Panc1 (cell line): Measurements from ENCODE around the gene ZMYM4. TPM values are rescaled to one million over a fixed set of nuclear protein-coding genes. Genes with fewer than 3 reads are reported as not detected.

ENCODE experiments used
- ATAC-seq: fragments of 200-7000 bp; cut with Tn5 transposase; 2 replicates; pipeline ENCODE4 v1.9.1; 2020; ENCODE audit warnings: mild to moderate bottlenecking, moderate library complexity
- BruUV-seq: library from RNA; stranded (reverse); fragments of 400-500 nt; replicated peaks from 2 replicates; lab custom pipeline; 2021; lab: Mats Ljungman, UMichigan
- CTCF ChIA-PET: fragments of 300-600 bp; sonication (Branson Sonifier 250); formaldehyde crosslinking; loops from one replicate; lab custom pipeline; 2022; ENCODE audit warnings: antibody characterized with exemption; lab: Charles Lee
- POLR2A ChIA-PET: fragments of 300-600 bp; sonication (Branson Sonifier 250); formaldehyde crosslinking; loops from one replicate; lab custom pipeline; 2022; ENCODE audit warnings: antibody characterized with exemption; lab: Charles Lee
- DNase-seq: peaks from one replicate; pipeline ENCODE4 v3.0.0-alpha.2; 2010; ENCODE audit warnings: low read depth, low spot score
- H3K27ac ChIP-seq: 2 replicates; pipeline ENCODE4 v1.5.1; 2011; ENCODE audit warnings: mild to moderate bottlenecking, low read length, inconsistent platforms
- H3K27me3 ChIP-seq: fragments of 200-500 bp; sonication (Bioruptor generic); 2 replicates; pipeline ENCODE4 v1.6.0; 2014; ENCODE audit warnings: low read length, inconsistent platforms; ENCODE audit not compliant: control insufficient read depth, insufficient read depth
- H3K36me3 ChIP-seq: fragments of 200-500 bp; sonication (Bioruptor generic); 2 replicates; pipeline ENCODE4 v1.5.1; 2014; ENCODE audit warnings: inconsistent platforms, mild to moderate bottlenecking, low read length, moderate library complexity; ENCODE audit not compliant: control insufficient read depth, insufficient read depth
- H3K4me1 ChIP-seq: 2 replicates; pipeline ENCODE4 v1.5.1; 2011; ENCODE audit warnings: inconsistent platforms, mild to moderate bottlenecking, low read length, moderate library complexity; ENCODE audit not compliant: control insufficient read depth, insufficient read depth
- H3K4me3 ChIP-seq, 2 experiments: 2 replicates each; pipeline ENCODE4 v1.5.1; 2011 to 2012; ENCODE audit warnings: low read depth in 2 of 2, low read length in 2 of 2, mild to moderate bottlenecking in 2 of 2, inconsistent platforms in 1 of 2, moderate library complexity in 1 of 2
- H3K9me3 ChIP-seq: fragments of 200-500 bp; sonication (Bioruptor generic); 2 replicates; pipeline ENCODE4 v1.5.1; 2014; ENCODE audit warnings: low read depth, mild to moderate bottlenecking, inconsistent platforms, low read length, moderate library complexity; ENCODE audit not compliant: control insufficient read depth, insufficient read depth
- POLR2AphosphoS5 ChIP-seq: IDR thresholded peaks from 2 replicates; pipeline ENCODE4 v1.6.1; 2012; ENCODE audit warnings: mild to moderate bottlenecking, low read depth, low read length, moderate library complexity
- SIN3A ChIP-seq: IDR thresholded peaks from 2 replicates; pipeline ENCODE4 v1.6.1; 2012; ENCODE audit warnings: low read depth, mild to moderate bottlenecking, low read length, moderate library complexity, borderline replicate concordance; ENCODE audit not compliant: insufficient read depth
- TCF7L2 ChIP-seq: IDR thresholded peaks from 2 replicates; pipeline ENCODE4 v1.6.1; 2011; ENCODE audit warnings: mild to moderate bottlenecking, low read depth, low read length, inconsistent platforms
- in situ Hi-C: cut with HindIII; loops from 2 replicates; pipeline ENCODE4 v1.10.0; 2016; ENCODE audit warnings: low sequenced_read_pairs, low pct_unique_long_range_greater_than_20kb
- intact Hi-C: fragments of 100-400 bp; cut with micrococcal nuclease; formaldehyde crosslinking; loops from one replicate; pipeline ENCODE4 v1.10.0; 2022; ENCODE audit not compliant: unreplicated experiment
- total RNA-seq: library from RNA; stranded (reverse); gene quantifications from one replicate; pipeline ENCODE4 v1.2.1, GENCODE V29; 2021; ENCODE audit not compliant: unreplicated experiment
- TF ChIP-seq, protein P1 (sequence below), 2 experiments: IDR thresholded peaks; 2 replicates each; pipeline ENCODE4 v1.6.1; 2011 to 2012; ENCODE audit warnings: low read depth in 2 of 2, control low read depth in 1 of 2, low read length in 1 of 2, mild to moderate bottlenecking in 1 of 2, moderate library complexity in 1 of 2; ENCODE audit not compliant: insufficient read depth in 1 of 2
- TF ChIP-seq, protein P2 (sequence below): fragments of 450-650 bp; IDR thresholded peaks from 2 replicates; pipeline ENCODE4 v1.5.1; 2017; ENCODE audit warnings: mild to moderate bottlenecking

Gene ZMYM4
- total RNA-seq, 1 experiment from 2014 or later, result 82.2 TPM

DNA sequence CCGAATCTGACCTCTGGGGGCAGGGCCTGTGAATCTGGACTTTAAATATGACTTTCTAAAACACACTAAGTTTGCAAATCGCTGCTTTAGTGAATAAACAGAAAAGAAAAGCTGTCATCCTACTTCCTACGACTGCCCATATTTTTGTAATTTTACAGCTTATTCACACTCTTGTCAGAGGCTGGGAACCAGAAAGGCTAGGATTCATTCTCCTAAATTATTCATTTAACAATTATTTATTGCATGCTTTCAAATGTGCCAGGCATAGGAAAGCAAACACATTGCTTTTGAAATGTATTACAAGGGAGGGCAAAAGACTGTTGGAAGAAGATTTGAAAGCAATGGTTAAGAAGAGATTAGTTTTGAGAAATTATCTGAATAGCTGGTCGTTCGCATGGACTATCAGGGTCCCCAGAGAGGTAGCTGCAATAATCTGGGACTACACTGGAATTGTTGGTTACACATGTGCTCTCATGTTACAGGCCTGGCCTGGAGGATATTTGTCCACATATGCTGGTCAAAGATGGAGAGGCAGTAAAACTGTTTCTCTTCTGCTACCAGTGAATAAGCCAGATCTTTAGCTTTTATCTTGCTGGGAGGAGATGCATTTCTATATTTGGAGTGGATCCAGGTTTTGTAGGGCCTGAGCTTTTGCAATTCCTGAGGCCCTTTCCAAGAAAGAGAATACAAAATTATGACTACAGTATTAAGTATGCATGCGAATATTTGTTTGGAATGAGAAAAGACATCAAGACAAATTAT lies 46.0 kb upstream of the ZMYM4 start:
- Histone ChIP-seq H3K4me1 (no peaks in the 10 kb centered on the region), H3K4me3 (no peak overlapping the region), H3K9me3 (no peaks in the 10 kb centered on the region), H3K27me3 (no peaks in the 10 kb centered on the region), H3K27ac (no peak overlapping the region), H3K36me3 (no peaks in the 10 kb centered on the region)
- TF ChIP-seq POLR2AphosphoS5, result no peak
- no peak for TF ChIP-seq TCF7L2
- TF ChIP-seq, protein P1, sequence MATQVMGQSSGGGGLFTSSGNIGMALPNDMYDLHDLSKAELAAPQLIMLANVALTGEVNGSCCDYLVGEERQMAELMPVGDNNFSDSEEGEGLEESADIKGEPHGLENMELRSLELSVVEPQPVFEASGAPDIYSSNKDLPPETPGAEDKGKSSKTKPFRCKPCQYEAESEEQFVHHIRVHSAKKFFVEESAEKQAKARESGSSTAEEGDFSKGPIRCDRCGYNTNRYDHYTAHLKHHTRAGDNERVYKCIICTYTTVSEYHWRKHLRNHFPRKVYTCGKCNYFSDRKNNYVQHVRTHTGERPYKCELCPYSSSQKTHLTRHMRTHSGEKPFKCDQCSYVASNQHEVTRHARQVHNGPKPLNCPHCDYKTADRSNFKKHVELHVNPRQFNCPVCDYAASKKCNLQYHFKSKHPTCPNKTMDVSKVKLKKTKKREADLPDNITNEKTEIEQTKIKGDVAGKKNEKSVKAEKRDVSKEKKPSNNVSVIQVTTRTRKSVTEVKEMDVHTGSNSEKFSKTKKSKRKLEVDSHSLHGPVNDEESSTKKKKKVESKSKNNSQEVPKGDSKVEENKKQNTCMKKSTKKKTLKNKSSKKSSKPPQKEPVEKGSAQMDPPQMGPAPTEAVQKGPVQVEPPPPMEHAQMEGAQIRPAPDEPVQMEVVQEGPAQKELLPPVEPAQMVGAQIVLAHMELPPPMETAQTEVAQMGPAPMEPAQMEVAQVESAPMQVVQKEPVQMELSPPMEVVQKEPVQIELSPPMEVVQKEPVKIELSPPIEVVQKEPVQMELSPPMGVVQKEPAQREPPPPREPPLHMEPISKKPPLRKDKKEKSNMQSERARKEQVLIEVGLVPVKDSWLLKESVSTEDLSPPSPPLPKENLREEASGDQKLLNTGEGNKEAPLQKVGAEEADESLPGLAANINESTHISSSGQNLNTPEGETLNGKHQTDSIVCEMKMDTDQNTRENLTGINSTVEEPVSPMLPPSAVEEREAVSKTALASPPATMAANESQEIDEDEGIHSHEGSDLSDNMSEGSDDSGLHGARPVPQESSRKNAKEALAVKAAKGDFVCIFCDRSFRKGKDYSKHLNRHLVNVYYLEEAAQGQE (IDR thresholded peaks at IDR 0.05; ENCODE audit: insufficient read depth in 1 of 2, low read depth in 2 of 2, low read length in 1 of 2), result no peak
- TF ChIP-seq SIN3A, result no peak
- TF ChIP-seq, protein P2, sequence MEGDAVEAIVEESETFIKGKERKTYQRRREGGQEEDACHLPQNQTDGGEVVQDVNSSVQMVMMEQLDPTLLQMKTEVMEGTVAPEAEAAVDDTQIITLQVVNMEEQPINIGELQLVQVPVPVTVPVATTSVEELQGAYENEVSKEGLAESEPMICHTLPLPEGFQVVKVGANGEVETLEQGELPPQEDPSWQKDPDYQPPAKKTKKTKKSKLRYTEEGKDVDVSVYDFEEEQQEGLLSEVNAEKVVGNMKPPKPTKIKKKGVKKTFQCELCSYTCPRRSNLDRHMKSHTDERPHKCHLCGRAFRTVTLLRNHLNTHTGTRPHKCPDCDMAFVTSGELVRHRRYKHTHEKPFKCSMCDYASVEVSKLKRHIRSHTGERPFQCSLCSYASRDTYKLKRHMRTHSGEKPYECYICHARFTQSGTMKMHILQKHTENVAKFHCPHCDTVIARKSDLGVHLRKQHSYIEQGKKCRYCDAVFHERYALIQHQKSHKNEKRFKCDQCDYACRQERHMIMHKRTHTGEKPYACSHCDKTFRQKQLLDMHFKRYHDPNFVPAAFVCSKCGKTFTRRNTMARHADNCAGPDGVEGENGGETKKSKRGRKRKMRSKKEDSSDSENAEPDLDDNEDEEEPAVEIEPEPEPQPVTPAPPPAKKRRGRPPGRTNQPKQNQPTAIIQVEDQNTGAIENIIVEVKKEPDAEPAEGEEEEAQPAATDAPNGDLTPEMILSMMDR, result no peak
- CTCF ChIA-PET, result interaction anchor here (0.6 to 0.9 kb wide), 2 partner anchors 25 to 257 kb away, joined by 3 to 5 read pairs; no protein-coding TSS in a partner anchor
- intact Hi-C loops (no loop called here), in situ Hi-C loops (no loop called here)
- DNase-seq, result no peak
- no TSS peak for BruUV-seq
- POLR2A ChIA-PET, result interaction anchor here (0.6 kb wide), 2 partner anchors 143 to 229 kb away, joined by 3 to 5 read pairs; no protein-coding TSS in a partner anchor
- ATAC-seq, result no peak

DNA sequence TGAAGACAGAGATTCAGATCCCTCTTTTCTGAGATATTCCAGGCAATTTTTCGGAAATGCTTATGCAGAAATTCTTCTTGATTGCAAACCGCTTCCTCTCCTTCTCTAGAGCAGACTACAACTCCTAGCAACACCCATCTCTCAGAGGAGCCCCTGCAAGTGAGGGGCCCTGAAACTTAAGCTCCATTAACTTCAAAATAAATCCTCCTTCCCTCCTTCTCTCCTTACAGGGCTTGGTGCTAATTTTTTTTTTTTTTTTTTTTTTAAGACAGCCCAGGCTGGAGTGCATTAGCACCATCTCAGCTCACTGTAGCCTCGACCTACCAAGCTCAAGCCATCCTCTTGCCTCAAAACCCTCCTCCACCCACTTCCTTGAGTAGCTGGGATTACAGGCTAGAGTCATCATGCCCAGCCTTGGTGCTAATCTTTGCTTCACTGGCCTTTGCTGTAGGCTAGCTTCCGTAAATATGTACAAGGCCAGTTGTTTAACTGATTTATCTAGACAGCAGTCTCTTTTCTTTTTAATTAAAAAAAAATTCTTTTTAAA lies 45.4 kb upstream of the ZMYM4 start:
- H3K27me3 ChIP-seq, result no peaks in the 10 kb centered on the region
- BruUV-seq, result no TSS peak
- in situ Hi-C loops (no loop called here), intact Hi-C loops (no loop called here)
- no peak for TF ChIP-seq SIN3A
- CTCF ChIA-PET, result interaction anchor here (0.6 kb wide), 2 partner anchors 257 to 362 kb away, joined by 3 to 5 read pairs; no protein-coding TSS in a partner anchor
- no peak for ATAC-seq
- no peaks in the 10 kb centered on the region for H3K4me1 ChIP-seq
- DNase-seq, result no peak
- no peak overlapping the region for H3K4me3 ChIP-seq
- POLR2A ChIA-PET, result interaction anchor here (0.6 kb wide), 2 partner anchors 142 to 229 kb away, joined by 3 to 5 read pairs; no protein-coding TSS in a partner anchor
- H3K36me3 ChIP-seq, result no peaks in the 10 kb centered on the region
- no peak overlapping the region for H3K27ac ChIP-seq
- H3K9me3 ChIP-seq, result no peaks in the 10 kb centered on the region
